ENCODE measurements around the gene ZNF687.

DNA sequence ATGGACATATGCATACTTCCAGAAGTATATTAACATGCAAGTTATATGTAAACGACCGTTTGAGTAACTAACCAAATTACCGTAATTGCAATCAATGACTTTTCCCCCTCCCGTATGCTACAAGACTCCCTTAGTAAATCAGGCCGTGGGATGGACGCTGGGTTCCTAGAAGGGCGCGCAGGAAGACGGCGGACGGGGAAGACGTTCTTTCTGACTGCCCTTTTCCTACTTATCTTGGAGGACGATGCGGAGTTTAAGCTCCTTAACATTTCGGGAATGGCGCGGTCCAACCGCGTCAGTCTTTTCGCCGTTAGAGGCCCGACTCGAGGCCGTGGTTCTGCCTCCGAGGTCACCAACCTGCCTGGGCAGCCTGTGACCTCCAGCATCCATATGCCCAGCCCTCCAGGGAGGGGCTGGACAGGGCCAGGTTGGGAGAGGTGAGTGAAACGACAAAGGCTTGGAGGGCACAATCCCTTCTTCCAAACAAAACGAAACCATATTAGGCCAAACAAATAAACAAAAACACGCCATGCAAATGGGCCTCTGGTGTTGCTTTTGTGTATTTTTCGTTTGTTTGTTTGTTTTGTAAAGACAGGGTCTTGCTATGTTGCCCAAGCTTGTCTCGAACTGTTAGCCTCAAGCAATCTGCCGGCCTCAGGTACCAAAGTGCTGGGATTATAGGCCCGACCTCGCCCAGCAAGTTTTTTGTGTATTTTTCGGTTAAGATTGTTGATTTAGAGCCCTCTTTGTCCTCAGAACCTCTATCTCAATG, 46.0 kb downstream of the ZNF687 start:
- TF ChIP-seq, protein P1, sequence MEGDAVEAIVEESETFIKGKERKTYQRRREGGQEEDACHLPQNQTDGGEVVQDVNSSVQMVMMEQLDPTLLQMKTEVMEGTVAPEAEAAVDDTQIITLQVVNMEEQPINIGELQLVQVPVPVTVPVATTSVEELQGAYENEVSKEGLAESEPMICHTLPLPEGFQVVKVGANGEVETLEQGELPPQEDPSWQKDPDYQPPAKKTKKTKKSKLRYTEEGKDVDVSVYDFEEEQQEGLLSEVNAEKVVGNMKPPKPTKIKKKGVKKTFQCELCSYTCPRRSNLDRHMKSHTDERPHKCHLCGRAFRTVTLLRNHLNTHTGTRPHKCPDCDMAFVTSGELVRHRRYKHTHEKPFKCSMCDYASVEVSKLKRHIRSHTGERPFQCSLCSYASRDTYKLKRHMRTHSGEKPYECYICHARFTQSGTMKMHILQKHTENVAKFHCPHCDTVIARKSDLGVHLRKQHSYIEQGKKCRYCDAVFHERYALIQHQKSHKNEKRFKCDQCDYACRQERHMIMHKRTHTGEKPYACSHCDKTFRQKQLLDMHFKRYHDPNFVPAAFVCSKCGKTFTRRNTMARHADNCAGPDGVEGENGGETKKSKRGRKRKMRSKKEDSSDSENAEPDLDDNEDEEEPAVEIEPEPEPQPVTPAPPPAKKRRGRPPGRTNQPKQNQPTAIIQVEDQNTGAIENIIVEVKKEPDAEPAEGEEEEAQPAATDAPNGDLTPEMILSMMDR (conservative IDR thresholded peaks at IDR 0.05 in 1 of 2, IDR thresholded peaks at IDR 0.05 in 1 of 2; ENCODE audit: low read depth in 1 of 2, low read length in 2 of 2) = no peak
- no peak for TF ChIP-seq EZH2 (IDR thresholded peaks at IDR 0.05; ENCODE audit: low read length, missing control alignments)

Measured in fibroblast of lung (primary cell).